Astrocyte of the cerebellum (primary cell): Measurements from ENCODE around the gene LENG1.
A peak's percentile ranks its signal among the peaks of the same experiment; 100 is the strongest.

Experiments used
- DNase-seq: peaks from one replicate; pipeline ENCODE4 v3.0.0-alpha.2; 2011; ENCODE audit warnings: low read depth
- H3K4me3 ChIP-seq: 2 replicates; pipeline ENCODE4 v1.5.1; 2011; ENCODE audit warnings: mild to moderate bottlenecking, low read depth, low read length, moderate library complexity
- CTCF ChIP-seq: IDR thresholded peaks from 2 replicates; pipeline ENCODE4 v1.5.1; 2012; ENCODE audit warnings: low read length, low read depth, moderate library complexity, mild to moderate bottlenecking; ENCODE audit errors: missing control alignments
- in situ Hi-C: cut with HindIII; loops from 2 replicates; pipeline ENCODE4 v1.10.0; 2017; ENCODE audit warnings: low sequenced_read_pairs

LENG1 gene

GRCh38 chr19:54180691-54181091 is 21.2 kb upstream of the LENG1 start:
- no peak for DNase-seq
- in situ Hi-C loops, result no loop called here
- no peak for TF ChIP-seq CTCF

GRCh38 chr19:54179921-54180461 is 20.5 kb upstream of the LENG1 start:
- DNase-seq, result peak; percentile 79
- in situ Hi-C loops, result no loop called here
- no peak overlapping the region for H3K4me3 ChIP-seq
- TF ChIP-seq CTCF, result peak; percentile 89

More at GRCh38 chr19:54180691-54181091, 21.2 kb upstream of the LENG1 start:
- H3K4me3 ChIP-seq, result no peak overlapping the region

GRCh38 chr19:54179262-54179852 is 19.8 kb upstream of the LENG1 start:
- DNase-seq, result no peak
- H3K4me3 ChIP-seq, result no peak overlapping the region
- in situ Hi-C loops, result no loop called here
- no peak for TF ChIP-seq CTCF

GRCh38 chr19:54178581-54179261 is 19.2 kb upstream of the LENG1 start:
- in situ Hi-C loops, result no loop called here
- DNase-seq, result no peak
- H3K4me3 ChIP-seq, result no peak overlapping the region
- no peak for TF ChIP-seq CTCF

GRCh38 chr19:54173951-54174834 is 14.7 kb upstream of the LENG1 start:
- in situ Hi-C loops, result no loop called here

More at GRCh38 chr19:54173951-54174834, 14.7 kb upstream of the LENG1 start:
- no peak overlapping the region for H3K4me3 ChIP-seq
- DNase-seq, result no peak
- TF ChIP-seq CTCF, result no peak
